H1 (cell line): ENCODE data around the gene EXT2. TPM values are rescaled to one million over a fixed set of nuclear protein-coding genes. Genes with fewer than 3 reads are reported as not detected.

ENCODE experiments used
- EP300 ChIP-seq, 2 experiments: IDR thresholded peaks; 1 replicate in 1 of 2; 2 replicates in 1 of 2; pipeline ENCODE4 v1.6.1; 2011 to 2012; ENCODE audit warnings: low read depth in 2 of 2, low read length in 2 of 2, mild to moderate bottlenecking in 2 of 2, borderline replicate concordance in 1 of 2, inconsistent platforms in 1 of 2, moderate library complexity in 1 of 2
- polyA plus RNA-seq, 7 experiments: library from polyadenylated mRNA; depleted of rRNA in 3 of 7; stranded (reverse) in 5 of 7; unstranded in 2 of 7; fragments of >200 nt in 5 of 7; fragments of 200-250 nt in 2 of 7; gene quantifications; 1 replicate in 5 of 7; 2 replicates in 1 of 7; 4 replicates in 1 of 7; pipeline versions ENCODE4 v1.2.1 to v1.2.3, GENCODE V29; 2011 to 2013; ENCODE audit warnings: missing spikeins in 2 of 7, mixed read lengths in 2 of 7
- total RNA-seq: library from RNA; stranded (reverse); fragmentation: NEBNext Ultra II Directional; extraction: Animal tissue kit (Norgen Biotek cat#: 25700); gene quantifications from 2 replicates; pipeline ENCODE4 v1.2.1, GENCODE V29; 2021

Gene EXT2
- total and polyA plus RNA-seq, 2 of the 8 experiments (the other 6 are each of a cell fraction or from before 2014, with no cell fraction given) = 29.8 to 42.8 TPM

- no peak for TF ChIP-seq EP300 (IDR thresholded peaks at IDR 0.05; ENCODE audit: borderline replicate concordance in 1 of 2, low read depth in 2 of 2, low read length in 2 of 2)
Measured at GRCh38 chr11:44261800-44262591, 166.5 kb downstream of the EXT2 start (continued).
